SH-SY5Y (cell line): Measurements from ENCODE around the gene CEP76.
A peak's percentile ranks its signal among the peaks of the same experiment; 100 is the strongest.

ENCODE experiments used
- GATA2 ChIP-seq: IDR thresholded peaks from 2 replicates; pipeline ENCODE4 v1.6.1; 2011; ENCODE audit warnings: mild to moderate bottlenecking, low read depth, low read length
- GATA3 ChIP-seq: IDR thresholded peaks from 2 replicates; pipeline ENCODE4 v1.6.1; 2011; ENCODE audit warnings: low read depth, mild to moderate bottlenecking, low read length, moderate library complexity

CEP76 gene

DNA sequence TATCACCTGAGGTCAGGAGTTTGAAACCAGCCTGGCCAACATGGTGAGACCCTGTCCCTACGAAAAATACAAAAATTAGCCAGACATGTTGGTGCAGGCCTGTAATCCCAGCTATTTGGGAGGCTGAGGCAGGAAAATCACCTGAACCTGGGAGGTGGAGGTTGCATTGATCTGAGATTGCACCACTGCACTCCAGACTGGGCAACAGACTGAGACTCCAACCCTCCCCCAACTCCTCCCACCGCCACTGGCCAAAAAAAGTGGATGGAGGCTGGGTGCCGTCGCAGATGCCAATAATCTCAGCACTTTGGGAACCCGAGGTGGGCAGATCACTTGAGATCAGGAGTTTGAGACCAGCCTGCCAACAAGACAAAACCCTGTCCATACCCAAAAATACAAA lies 34.5 kb downstream of the CEP76 start:
- TF ChIP-seq GATA3 = no peak
- TF ChIP-seq GATA2 = no peak

DNA sequence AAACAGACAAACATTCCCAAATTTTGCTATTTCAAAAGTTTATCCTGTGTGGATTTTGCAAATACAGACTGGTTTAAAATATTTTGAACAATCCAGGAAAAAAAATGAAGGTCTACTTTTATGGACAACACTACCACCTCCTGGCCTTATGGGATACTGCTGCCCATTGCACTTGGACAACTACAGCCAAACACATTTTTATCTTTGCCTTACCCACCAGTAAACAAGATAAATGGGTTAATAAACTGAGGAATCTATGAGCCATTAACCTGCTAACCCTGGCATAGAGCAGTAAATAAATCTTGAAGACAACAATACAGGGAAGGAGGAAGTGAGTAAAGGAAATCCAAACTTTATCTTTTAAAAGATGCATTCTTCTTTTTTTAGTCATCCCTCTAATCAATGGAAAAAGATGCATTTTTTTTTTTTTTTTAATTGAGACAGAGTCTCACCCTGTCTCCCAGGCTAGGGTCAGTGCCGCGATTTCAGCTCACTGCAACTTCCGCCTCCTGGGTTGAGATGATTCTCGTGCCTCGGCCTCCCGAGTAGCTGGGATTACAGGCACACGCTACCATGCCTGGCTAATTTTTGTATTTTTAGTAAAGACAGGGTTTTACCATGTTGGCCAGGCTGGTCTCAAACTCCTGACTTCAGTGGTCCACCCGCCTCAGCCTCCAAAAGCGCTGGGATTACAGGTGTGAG lies 42.5 kb downstream of the CEP76 start:
- TF ChIP-seq GATA2 (no peak), GATA3 (no peak)

DNA sequence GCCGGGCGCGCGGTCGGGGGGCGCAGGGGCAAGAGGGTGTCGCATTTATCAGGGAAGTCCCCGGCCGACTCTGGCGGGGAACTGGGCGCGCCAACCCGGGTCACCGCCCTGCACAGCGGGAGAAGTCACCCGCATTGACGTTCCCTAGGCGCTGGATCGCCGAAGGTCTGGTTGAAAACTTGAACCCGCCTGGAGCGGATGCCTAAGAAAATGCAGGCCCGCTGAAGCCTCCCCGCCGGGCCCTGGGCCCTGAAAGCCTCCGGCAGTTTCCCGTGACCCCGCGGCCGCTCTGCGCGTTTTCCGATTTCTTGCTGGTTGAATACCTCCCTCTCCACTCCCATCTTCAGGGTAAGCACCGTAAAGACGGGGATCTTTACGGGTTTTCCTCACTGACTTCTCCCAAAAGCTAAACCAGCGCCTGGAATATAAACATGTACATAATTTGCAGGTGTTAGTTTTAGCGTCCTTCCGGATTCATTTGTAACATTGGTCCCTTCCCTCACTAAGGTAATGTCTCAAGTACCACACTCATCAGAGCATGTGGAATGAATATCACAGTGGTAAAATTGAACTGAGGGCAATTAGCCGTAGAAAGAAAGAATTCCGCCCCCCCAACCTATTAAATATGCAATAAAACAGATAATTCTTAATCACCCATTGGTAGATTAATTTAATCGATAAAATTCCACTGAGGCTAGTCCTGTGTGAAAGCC lies 43.9 kb downstream of the CEP76 start:
- no peak for TF ChIP-seq GATA2
- TF ChIP-seq GATA3 = no peak

DNA sequence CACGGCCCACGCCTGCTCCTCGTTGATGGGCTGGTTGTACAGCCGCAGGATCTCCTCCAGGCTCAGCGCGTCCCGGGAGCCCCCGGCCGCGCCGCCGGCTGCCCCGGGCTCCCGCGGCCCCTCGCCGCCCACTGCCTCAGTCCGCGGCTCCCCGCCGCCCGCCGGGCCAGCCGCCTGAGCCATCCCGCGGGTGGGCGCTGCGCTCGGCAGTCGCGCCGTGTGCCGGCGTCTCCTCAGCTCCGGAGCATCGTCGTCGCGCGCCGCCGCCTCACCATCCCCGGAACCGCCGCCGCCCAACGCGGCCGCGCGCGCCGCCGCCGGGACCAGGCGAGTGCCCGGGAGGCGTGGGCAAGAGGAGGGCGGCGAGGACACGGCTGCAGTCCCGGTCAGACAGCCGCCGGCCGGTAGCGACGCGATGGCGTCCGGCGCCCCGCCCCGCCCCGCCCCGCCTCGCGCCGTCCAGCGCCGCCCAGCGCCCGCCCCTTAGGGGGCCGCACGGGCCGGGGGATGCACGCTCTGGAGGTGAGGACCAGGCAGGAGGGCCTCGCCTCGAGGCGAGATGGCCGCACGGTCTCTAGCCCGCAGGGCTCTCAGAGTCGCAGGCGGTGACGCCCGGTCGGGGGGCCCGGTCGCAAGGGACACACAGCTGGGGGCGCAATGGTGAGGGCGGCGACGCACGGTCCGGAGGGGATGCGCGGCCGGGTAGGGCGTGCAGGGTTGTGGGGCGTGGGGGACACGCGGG lies 44.7 kb downstream of the CEP76 start, which contains the start of gene SPIRE1:
SPIRE1 (minus strand) TSS at position 424 of the 742 bp plus-strand sequence; CDS start at position 183, 241 bp downstream.
- TF ChIP-seq GATA3 (no peak), GATA2 (no peak)

DNA sequence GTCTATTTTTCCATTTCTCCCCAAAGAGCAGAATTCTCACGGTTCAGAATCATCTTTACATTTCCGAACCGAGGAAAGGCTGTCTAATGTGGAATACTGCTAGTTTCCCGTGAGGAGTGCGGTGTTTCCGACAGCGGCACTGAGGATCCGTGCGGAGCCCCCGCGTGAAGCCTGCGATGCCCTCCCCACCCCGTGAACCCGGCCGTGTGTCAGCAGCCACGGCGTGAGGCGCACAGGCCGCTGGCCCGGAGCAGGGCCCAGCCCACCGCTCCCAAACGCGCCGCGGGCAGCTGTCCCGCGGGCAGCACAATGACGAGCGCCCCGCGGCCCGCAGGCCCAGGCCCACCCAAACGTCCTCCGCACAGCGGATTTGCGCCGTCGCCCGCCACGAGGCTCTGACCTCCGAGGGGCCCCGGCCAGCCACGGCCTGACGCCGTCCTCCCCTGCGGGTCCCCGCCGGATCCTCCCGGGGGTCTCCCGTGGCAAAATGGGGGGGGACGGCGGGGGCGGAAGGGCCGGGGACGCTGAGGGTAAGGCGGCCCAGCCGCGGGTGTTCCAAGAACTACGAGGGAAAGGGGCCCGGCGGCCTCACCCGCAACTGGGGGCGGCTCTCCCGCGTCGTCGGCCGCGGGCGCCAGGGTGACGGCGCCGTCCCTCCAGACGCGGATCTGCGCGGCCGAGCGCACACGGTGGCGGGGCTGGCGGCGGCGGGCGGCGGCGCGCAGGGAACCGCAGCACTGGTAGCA lies 45.4 kb downstream of the CEP76 start:
- TF ChIP-seq GATA3 (no peak), GATA2 (no peak)

DNA sequence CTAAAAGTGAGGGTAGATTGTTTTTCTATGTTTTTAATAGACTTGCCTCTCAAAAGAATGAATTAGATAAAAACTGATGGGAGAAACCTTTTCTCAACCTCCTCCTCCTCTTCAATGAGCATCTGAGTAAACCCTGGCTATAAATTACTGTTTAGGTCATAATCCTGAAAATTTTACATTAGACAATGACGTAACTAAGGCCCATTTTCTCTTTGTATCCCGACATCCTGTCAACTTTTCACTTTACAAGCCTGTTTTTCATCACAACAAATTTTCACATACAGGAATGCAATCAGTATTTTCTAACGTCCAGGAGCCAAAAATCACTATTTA lies 46.0 kb downstream of the CEP76 start:
- TF ChIP-seq GATA2 (no peak), GATA3 (no peak)

DNA sequence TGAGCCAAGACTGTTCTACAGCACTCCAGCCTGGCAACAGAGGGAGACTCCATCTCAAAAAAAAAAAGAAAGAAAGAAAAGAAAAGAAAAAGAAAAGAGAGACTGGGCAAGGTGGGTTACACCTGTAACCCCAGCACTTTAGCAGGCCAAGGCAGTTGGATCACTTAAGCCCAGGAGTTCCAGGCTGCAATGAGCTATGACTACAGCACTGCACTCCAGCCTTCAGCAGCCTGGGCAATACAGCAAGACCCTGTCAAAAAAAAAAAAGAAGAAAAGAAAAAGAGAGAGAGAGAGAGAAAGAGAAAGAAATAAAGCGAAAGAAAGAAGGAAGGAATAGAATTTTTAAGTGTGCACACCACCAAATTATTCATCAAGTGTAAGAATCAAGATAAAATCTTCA lies 47.6 kb downstream of the CEP76 start:
- TF ChIP-seq GATA2 (no peak), GATA3 (no peak)

DNA sequence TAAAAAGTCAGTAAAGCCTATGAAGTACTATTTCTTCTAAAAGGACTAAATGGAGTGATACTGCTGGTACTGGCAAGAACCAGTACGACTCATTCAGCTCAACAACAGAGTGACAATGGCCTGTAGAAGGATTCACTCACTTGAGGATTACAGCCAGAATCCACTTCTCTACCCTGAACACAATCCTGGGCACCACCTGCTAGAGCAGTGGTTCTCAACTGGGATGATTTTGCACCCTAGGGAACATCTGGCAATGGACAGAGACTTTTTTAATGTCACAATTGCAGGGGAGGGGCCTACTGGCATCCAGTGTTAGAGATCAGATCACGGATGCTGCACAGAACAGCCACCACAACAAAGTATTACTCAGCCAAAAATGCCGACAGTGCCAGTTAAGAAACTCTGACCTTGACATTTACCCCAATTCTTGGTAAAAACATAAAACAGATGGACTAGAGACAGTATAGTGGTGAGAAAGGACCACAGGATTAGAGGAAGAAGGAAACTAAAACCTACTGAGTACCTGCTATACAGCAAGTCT lies 49.6 kb downstream of the CEP76 start:
- TF ChIP-seq GATA3 (no peak), GATA2 (0 out of 2 replicates have a peak, but pooled peaks have one; percentile 29)

DNA sequence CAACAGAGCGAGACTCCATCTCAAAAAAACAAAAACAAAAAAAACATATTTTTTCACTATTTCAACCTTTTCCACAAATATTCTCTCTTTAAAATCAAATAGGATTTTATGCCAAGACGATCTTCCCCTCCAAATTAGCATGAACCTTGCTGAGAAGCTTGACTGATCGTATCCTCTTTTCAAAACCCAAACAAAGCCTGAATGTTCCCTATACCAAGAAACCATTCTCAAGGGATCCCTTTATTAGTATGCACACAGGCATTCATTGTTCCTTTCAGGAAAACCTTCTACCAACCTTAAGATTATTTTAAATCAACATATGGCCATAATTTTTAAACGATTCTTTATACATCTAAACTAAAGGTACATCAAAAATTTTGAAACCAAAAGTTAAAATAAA lies 50.9 kb downstream of the CEP76 start:
- TF ChIP-seq GATA3 (no peak), GATA2 (no peak)

DNA sequence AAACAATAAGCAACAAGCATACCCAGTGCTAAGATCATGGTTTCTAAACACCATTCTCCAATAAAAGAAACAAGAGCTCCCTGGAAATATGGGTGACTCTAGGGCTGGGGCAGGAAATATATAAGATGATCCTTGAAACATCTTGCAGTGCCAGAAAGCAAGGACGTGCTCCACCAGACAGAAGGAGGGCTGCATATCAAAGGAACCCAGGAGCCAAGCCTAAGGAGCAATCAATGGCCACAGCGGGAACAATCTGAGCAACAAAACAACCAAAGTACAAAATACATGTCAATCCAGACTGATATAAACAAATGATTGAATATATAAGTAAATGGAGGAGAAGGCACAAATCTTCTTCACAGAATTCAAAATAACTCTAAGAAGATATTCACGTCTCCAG lies 54.8 kb downstream of the CEP76 start:
- TF ChIP-seq GATA3 = no peak
- no peak for TF ChIP-seq GATA2

DNA sequence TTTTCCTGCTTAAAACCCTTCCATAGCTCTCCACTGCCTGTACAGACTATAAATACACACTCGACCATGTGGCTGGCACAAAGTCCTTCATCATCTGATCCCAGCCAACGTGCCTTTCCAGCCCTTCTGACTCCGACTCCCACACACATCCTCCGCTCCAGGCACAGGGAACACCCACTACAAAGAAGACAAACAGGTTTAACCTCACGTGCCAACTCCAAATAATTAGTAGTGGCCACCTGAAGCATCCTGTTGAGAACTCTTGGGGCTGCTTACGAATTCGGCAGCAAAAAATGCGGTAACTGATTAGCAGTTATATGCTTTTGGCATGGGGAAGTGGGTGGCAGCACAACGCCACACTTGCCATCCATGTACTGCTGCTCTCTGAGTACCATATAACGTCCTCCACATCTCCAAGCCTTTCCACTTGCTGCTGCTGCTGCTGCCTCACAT lies 56.7 kb downstream of the CEP76 start:
- TF ChIP-seq GATA3 (no peak), GATA2 (no peak)

DNA sequence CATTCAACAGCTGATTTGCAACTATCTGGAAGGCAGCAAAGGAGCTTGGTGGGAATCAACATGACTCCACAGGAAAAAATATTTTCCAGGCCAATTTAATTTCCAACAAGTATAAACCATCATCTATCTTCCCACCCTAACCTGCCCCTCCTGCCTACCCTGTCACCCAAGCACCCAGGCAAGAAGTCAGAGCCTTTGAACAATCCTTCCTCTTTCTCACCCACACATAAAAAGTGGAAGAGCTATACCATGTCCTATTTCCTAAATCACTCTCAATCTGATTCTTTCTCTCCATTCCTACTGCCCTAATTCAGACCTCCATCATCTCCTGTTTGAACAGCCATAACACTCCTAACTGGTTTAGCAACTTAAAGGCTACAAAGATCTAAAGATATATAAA lies 57.3 kb downstream of the CEP76 start:
- TF ChIP-seq GATA2 = no peak
- TF ChIP-seq GATA3 = no peak

DNA sequence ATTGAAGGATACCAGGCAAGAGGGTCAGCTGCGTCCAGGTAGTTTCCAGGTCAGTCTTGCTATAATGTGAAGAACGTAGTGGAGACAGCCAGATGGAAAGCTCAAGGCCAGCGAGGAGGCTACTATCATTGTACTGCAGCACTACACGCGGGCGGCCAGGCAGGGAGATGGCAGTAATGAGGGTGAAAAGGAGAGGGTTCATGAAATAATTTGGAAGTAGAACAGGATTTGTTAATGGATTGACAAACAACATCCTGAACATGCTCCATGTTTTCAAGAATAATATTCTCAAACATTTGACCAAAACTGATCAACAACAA lies 61.7 kb downstream of the CEP76 start:
- no peak for TF ChIP-seq GATA3
- TF ChIP-seq GATA2 = no peak
